ENCODE data around the gene TMEM253. TPM values are rescaled to one million over a fixed set of nuclear protein-coding genes. Genes with fewer than 3 reads are reported as not detected.

TMEM253 gene
- total and polyA plus RNA-seq, 9 of the 15 experiments (the other 6 are each of a cell fraction or from before 2014, with no cell fraction given) = 0.11 to 0.61 (median 0.26) TPM; not detected in 3

GRCh38 chr14:21071225-21072030 is 29.4 kb upstream of the TMEM253 start:
- intact Hi-C loops (cut with micrococcal nuclease) = no loop called here
- Histone ChIP-seq H3K4me3 (0 out of 2 replicates have a peak overlapping the region, but pooled peaks have one; percentile 13), H3K27ac (ENCODE audit: extremely low read depth, low read depth, low read length) (no peak overlapping the region; the same call in 2 of the 3 replicates), H3K9me3 (replicated peaks; ENCODE audit: control insufficient read depth, insufficient read depth, low read depth, low read length) (no peaks in the 10 kb centered on the region), H3K36me3 (ENCODE audit: control insufficient read depth, insufficient read depth, low read length) (no peaks in the 10 kb centered on the region), H3K27me3 (ENCODE audit: control insufficient read depth in 2 of 2, insufficient read depth in 2 of 2, low read length in 2 of 2) (no peaks in the 10 kb centered on the region), H3K79me2 (ENCODE audit: control insufficient read depth, insufficient read depth, low read length) (no peaks in the 10 kb centered on the region; the same call in 2 of the 3 replicates), H3K4me2 (ENCODE audit: insufficient read depth, low read length) (peak overlapping the region; percentile 72), H4K20me1 (replicated peaks; ENCODE audit: control insufficient read depth, insufficient read depth, low read length) (no peaks in the 10 kb centered on the region), H3K4me1 (replicated peaks in 1 of 2; ENCODE audit: control insufficient read depth in 2 of 2, insufficient read depth in 2 of 2, low read length in 2 of 2) (peaks cover 2 to 41% of the 10 kb centered on the region in 2 experiments; a peak in 3 of 5 replicates), H3K9me1 (ENCODE audit: control insufficient read depth, insufficient read depth, low read length) (no peaks in the 10 kb centered on the region), H2AFZ (ENCODE audit: low read depth, low read length) (peak overlapping the region; percentile 60), H3K9ac (ENCODE audit: insufficient read depth in 1 of 2, low read depth in 2 of 2, low read length in 2 of 2) (peak overlapping the region in 1 of 2 experiments; percentile 91; a peak in 2 of 4 replicates)
- CTCF ChIA-PET (ENCODE audit: low intra/inter-chr PET ratio) = interaction anchor here (1.9 kb wide), 1 partner anchor 21 kb away, joined by 10 read pairs; no protein-coding TSS in a partner anchor
- DNase-seq (ENCODE audit: extremely low read depth in 1 of 4, low spot score in 3 of 4) = peak; percentile 58 to 76 (median 62)
- POLR2A ChIA-PET = interaction anchor here (0.7 to 2.0 kb wide), 9 partner anchors 8 to 121 kb away, joined by 3 to 6 read pairs (median 4); no protein-coding TSS in a partner anchor
- BruUV-seq (replicated peaks) = no TSS peak
- peak; percentile 72 for ATAC-seq
- WGBS (ENCODE audit: insufficient coverage, low coverage, missing lambda C conversion rate) = 16% methylated on average over 8 of the region's 37 CpGs
- in situ Hi-C loops (cut with MboI) = no loop called here
- FAIRE-seq = no peak
- TF ChIP-seq ATF3 (IDR thresholded peaks at IDR 0.05) (0 out of 2 replicates have a peak, but pooled peaks have one; percentile 24), ATF3 (CRISPR knock-in tag; conservative IDR thresholded peaks at IDR 0.05) (no peak), PHF8 (IDR thresholded peaks at IDR 0.05; ENCODE audit: borderline replicate concordance, low read length) (peak; percentile 13; the same call in 1 of the 2 replicates), BHLHE40 (IDR thresholded peaks at IDR 0.05; ENCODE audit: low read length) (no peak), ZNF766 (CRISPR knock-in tag; conservative IDR thresholded peaks at IDR 0.05) (no peak), RBFOX2 (IDR thresholded peaks at IDR 0.05; ENCODE audit: low read depth, low read length) (peak; percentile 41; the same call in 1 of the 2 replicates), NFYB (IDR thresholded peaks at IDR 0.05; ENCODE audit: extremely low read depth, insufficient read length) (no peak), ZNF639 (CRISPR knock-in tag; conservative IDR thresholded peaks at IDR 0.05 in 1 of 2, IDR thresholded peaks at IDR 0.05 in 1 of 2) (0 out of 4 replicates have a peak, but pooled peaks of 1 of the 2 experiments have one; percentile 12), IRF9 (tag; IDR thresholded peaks at IDR 0.05) (no peak), ZNF280A (IDR thresholded peaks at IDR 0.05; ENCODE audit: low read depth, partially characterized antibody) (no peak), TBL1XR1 (IDR thresholded peaks at IDR 0.05; ENCODE audit: low read length in 2 of 2) (no peak), ZNF263 (CRISPR knock-in tag; IDR thresholded peaks at IDR 0.05; ENCODE audit: borderline replicate concordance) (peak; percentile 99), MAZ (CRISPR knock-in tag; conservative IDR thresholded peaks at IDR 0.05 in 1 of 2, IDR thresholded peaks at IDR 0.05 in 1 of 2) (peak in 1 of 2 experiments; percentile 40; a peak in 1 of 4 replicates), NCOA1 (IDR thresholded peaks at IDR 0.05; ENCODE audit: low read depth) (no peak)

Measured in K562 (cell line).